GM18909 (cell line): Measurements from ENCODE around the gene CLIC3.

Experiments used
- ATAC-seq: cut with Tn5 transposase; IDR thresholded peaks from one replicate; pipeline ENCODE4 v1.9.1; 2021; ENCODE audit warnings: mild to moderate bottlenecking; ENCODE audit not compliant: unreplicated experiment, poor library complexity

The CLIC3 gene

GRCh38 chr9:136971746-136972145 lies 24.6 kb downstream of the CLIC3 start:
- ATAC-seq = no peak

- no peak for ATAC-seq
These were observed 26.0 kb downstream of the CLIC3 start for GRCh38 chr9:136970361-136970760.

- no peak for ATAC-seq
These were observed 26.6 kb downstream of the CLIC3 start for GRCh38 chr9:136969774-136970173.

GRCh38 chr9:136969150-136969549 lies 27.2 kb downstream of the CLIC3 start:
- ATAC-seq = no peak

- ATAC-seq = no peak
These were observed 27.8 kb downstream of the CLIC3 start for GRCh38 chr9:136968333-136969127.

GRCh38 chr9:136965771-136966484 lies 30.4 kb downstream of the CLIC3 start:
- ATAC-seq = no peak

GRCh38 chr9:136964833-136965422 lies 31.4 kb downstream of the CLIC3 start:
- no peak for ATAC-seq

- ATAC-seq = no peak
These were observed 32.1 kb downstream of the CLIC3 start for GRCh38 chr9:136964171-136964689.

GRCh38 chr9:136963751-136964150 lies 32.6 kb downstream of the CLIC3 start:
- ATAC-seq = no peak

GRCh38 chr9:136963341-136963740 lies 33.0 kb downstream of the CLIC3 start:
- no peak for ATAC-seq

GRCh38 chr9:136962701-136963248 lies 33.6 kb downstream of the CLIC3 start:
- no peak for ATAC-seq

GRCh38 chr9:136962163-136962562 lies 34.2 kb downstream of the CLIC3 start:
- ATAC-seq = no peak

- no peak for ATAC-seq
These were observed 34.9 kb downstream of the CLIC3 start for GRCh38 chr9:136961279-136962065.

- no peak for ATAC-seq
These were observed 35.5 kb downstream of the CLIC3 start for GRCh38 chr9:136960938-136961275.

- no peak for ATAC-seq
These were observed 36.0 kb downstream of the CLIC3 start for GRCh38 chr9:136960212-136960937.

- no peak for ATAC-seq
These were observed 37.2 kb downstream of the CLIC3 start for GRCh38 chr9:136958898-136959850.

GRCh38 chr9:136958473-136958872 lies 37.9 kb downstream of the CLIC3 start:
- ATAC-seq = no peak

GRCh38 chr9:136957901-136958300 lies 38.5 kb downstream of the CLIC3 start:
- ATAC-seq = no peak
